CD8-positive, alpha-beta memory T cell (primary cell): ENCODE data around the gene ZFP91. TPM values are rescaled to one million over a fixed set of nuclear protein-coding genes. Genes with fewer than 3 reads are reported as not detected.

Source experiments
- CTCF ChIA-PET: fragments of 350-600 bp; sonication (Branson Sonifier 250); formaldehyde crosslinking; loops from one replicate; lab custom pipeline; 2021; ENCODE audit warnings: antibody characterized with exemption; lab: Charles Lee
- POLR2A ChIA-PET: fragments of 350-600 bp; sonication (Branson Sonifier 250); formaldehyde crosslinking; loops from one replicate; lab custom pipeline; 2021; ENCODE audit warnings: antibody characterized with exemption; lab: Charles Lee
- DNase-seq, 5 donors: peaks; one replicate each; pipeline versions ENCODE4 v3.0.0 to v3.0.0-alpha.2; 2020 to 2022; ENCODE audit warnings: mixed read lengths in 1 of 5
- H3K27ac ChIP-seq: one replicate; pipeline ENCODE4 v1.7.0; 2013; ENCODE audit warnings: low read depth, mild to moderate bottlenecking, low read length, moderate library complexity
- H3K27me3 ChIP-seq: 2 replicates; pipeline ENCODE4 v1.7.0; 2013; ENCODE audit warnings: low read length, mild to moderate bottlenecking; ENCODE audit not compliant: insufficient read depth, poor library complexity, severe bottlenecking
- H3K36me3 ChIP-seq: 2 replicates; pipeline ENCODE4 v1.7.0; 2013; ENCODE audit warnings: mild to moderate bottlenecking, low read length, moderate library complexity; ENCODE audit not compliant: insufficient read depth
- H3K4me1 ChIP-seq: 2 replicates; pipeline ENCODE4 v1.7.0; 2013; ENCODE audit warnings: mild to moderate bottlenecking, low read length, moderate library complexity; ENCODE audit not compliant: insufficient read depth
- H3K4me3 ChIP-seq: 2 replicates; pipeline ENCODE4 v1.7.0; 2013; ENCODE audit warnings: mild to moderate bottlenecking, low read length
- H3K9me3 ChIP-seq: 2 replicates; pipeline ENCODE4 v1.7.0; 2013; ENCODE audit warnings: mild to moderate bottlenecking, low read length
- H3K27ac Mint-ChIP-seq, 8 donors: one replicate each; pipeline ENCODE4 v1.8.0; 2020 to 2021; ENCODE audit warnings: mixed read lengths in 8 of 8, mild to moderate bottlenecking in 6 of 8, inconsistent platforms in 3 of 8, moderate library complexity in 3 of 8
- H3K27me3 Mint-ChIP-seq, 2 donors: one replicate each; pipeline ENCODE4 v1.8.0; 2020 to 2021; ENCODE audit warnings: mixed read lengths in 2 of 2, mild to moderate bottlenecking in 1 of 2, moderate library complexity in 1 of 2
- H3K36me3 Mint-ChIP-seq, 3 donors: one replicate each; pipeline ENCODE4 v1.8.0; 2020 to 2021; ENCODE audit warnings: mixed read lengths in 3 of 3, inconsistent platforms in 1 of 3, mild to moderate bottlenecking in 1 of 3
- H3K4me1 Mint-ChIP-seq, 3 donors: one replicate each; pipeline ENCODE4 v1.8.0; 2020 to 2021; ENCODE audit warnings: mixed read lengths in 3 of 3, inconsistent platforms in 1 of 3, mild to moderate bottlenecking in 1 of 3
- H3K4me3 Mint-ChIP-seq, 7 donors: one replicate each; pipeline ENCODE4 v1.8.0; 2020 to 2021; ENCODE audit warnings: mixed read lengths in 7 of 7, mild to moderate bottlenecking in 6 of 7, moderate library complexity in 4 of 7, inconsistent platforms in 2 of 7
- H3K9me3 Mint-ChIP-seq, 5 donors: one replicate each; pipeline ENCODE4 v1.8.0; 2020 to 2022; ENCODE audit warnings: mixed read lengths in 5 of 5, mild to moderate bottlenecking in 3 of 5, moderate library complexity in 2 of 5, inconsistent platforms in 1 of 5
- polyA plus RNA-seq: library from polyadenylated mRNA; unstranded; fragments of 300-500 nt; fragmentation: Illumina TruSeq; gene quantifications from one replicate; pipeline ENCODE4 v1.2.3, GENCODE V29; 2021
- total RNA-seq, 2 experiments: library from RNA; stranded (reverse); gene quantifications; one replicate each; pipeline ENCODE4 v1.2.3, GENCODE V29; 2021

ZFP91 gene
- total and polyA plus RNA-seq, 3 experiments from 2014 or later: 6.9 to 61.7 (median 61.0) TPM

DNA sequence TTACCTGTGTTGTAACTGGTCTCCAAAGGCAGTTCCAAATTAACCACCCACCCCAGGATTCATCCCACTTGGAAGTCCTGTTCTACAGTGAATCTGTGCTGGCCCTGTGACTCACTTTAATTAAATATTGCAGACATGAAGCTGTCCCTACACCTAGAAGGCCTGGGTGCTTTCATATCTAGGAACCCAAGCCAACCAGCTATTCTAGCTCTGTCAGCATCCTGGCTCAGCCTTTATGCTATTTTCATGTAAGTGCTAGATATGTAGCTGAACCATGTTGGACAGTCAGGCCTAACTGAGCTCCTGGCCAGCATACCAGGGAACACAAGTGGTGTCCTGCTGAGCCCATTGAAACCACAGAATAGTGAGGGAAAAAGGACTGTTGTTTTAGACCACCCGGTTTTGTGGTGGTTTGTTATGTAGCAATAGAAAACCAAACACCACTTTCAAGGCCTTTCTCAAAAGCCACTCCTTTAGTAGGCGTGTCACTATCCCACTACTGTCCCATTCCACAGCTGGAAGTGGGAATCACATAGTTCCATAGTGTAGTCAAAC is 73.9 kb downstream of the ZFP91 start:
- H3K9me3 Mint-ChIP-seq: no peaks in the 10 kb centered on the region
- H3K27ac Mint-ChIP-seq: no peak overlapping the region
- H3K27me3 Mint-ChIP-seq: peaks cover 3% of the 10 kb centered on the region in 2 donors
- Histone ChIP-seq H3K4me1 (no peaks in the 10 kb centered on the region), H3K4me3 (no peak overlapping the region), H3K9me3 (no peaks in the 10 kb centered on the region), H3K27me3 (no peaks in the 10 kb centered on the region), H3K27ac (no peak overlapping the region), H3K36me3 (no peaks in the 10 kb centered on the region)
- ChIA-PET POLR2A (no interaction called here), CTCF (interaction anchor here (0.8 to 2.3 kb wide), 6 partner anchors 10 to 506 kb away, joined by 3 to 6 read pairs (median 4); no protein-coding TSS in a partner anchor)
- H3K4me1 Mint-ChIP-seq: peaks cover 2 to 7% (median 5%) of the 10 kb centered on the region in 3 donors
- H3K4me3 Mint-ChIP-seq: no peak overlapping the region
- no peak for DNase-seq
- no peaks in the 10 kb centered on the region for H3K36me3 Mint-ChIP-seq

- H3K9me3 Mint-ChIP-seq: no peaks in the 10 kb centered on the region
- H3K27ac Mint-ChIP-seq: no peak overlapping the region
- H3K4me1 Mint-ChIP-seq: peaks cover 2 to 7% (median 5%) of the 10 kb centered on the region in 3 donors
- CTCF ChIA-PET: interaction anchor here (0.7 to 2.3 kb wide), 7 partner anchors 14 to 504 kb away, joined by 3 to 7 read pairs (median 5); no protein-coding TSS in a partner anchor
- H3K27me3 ChIP-seq: no peaks in the 10 kb centered on the region
- no peaks in the 10 kb centered on the region for H3K36me3 ChIP-seq
- H3K4me1 ChIP-seq: no peaks in the 10 kb centered on the region
- H3K27me3 Mint-ChIP-seq: peaks cover 3 to 4% of the 10 kb centered on the region in 2 donors
- no peak overlapping the region for H3K27ac ChIP-seq
- no peak overlapping the region for H3K4me3 ChIP-seq
- no peaks in the 10 kb centered on the region for H3K36me3 Mint-ChIP-seq
- no peaks in the 10 kb centered on the region for H3K9me3 ChIP-seq
- POLR2A ChIA-PET: no interaction called here
- DNase-seq: peak; percentile 55 to 78 (median 58)
- no peak overlapping the region for H3K4me3 Mint-ChIP-seq
Observed at GRCh38 chr11:58654079-58654907, 75.4 kb downstream of the ZFP91 start.

- H3K27ac Mint-ChIP-seq: no peak overlapping the region
- Histone ChIP-seq H3K4me3 (no peak overlapping the region), H3K36me3 (no peaks in the 10 kb centered on the region), H3K27me3 (no peaks in the 10 kb centered on the region), H3K9me3 (no peaks in the 10 kb centered on the region), H3K4me1 (no peaks in the 10 kb centered on the region), H3K27ac (no peak overlapping the region)
- H3K4me1 Mint-ChIP-seq: peaks cover 2 to 7% (median 5%) of the 10 kb centered on the region in 3 donors
- CTCF ChIA-PET: interaction anchor here (1.1 to 2.3 kb wide), 6 partner anchors 22 to 503 kb away, joined by 3 to 7 read pairs (median 6); no protein-coding TSS in a partner anchor
- H3K36me3 Mint-ChIP-seq: no peaks in the 10 kb centered on the region
- no peak for DNase-seq
- no peak overlapping the region for H3K4me3 Mint-ChIP-seq
- peaks cover 3 to 4% of the 10 kb centered on the region in 2 donors for H3K27me3 Mint-ChIP-seq
- POLR2A ChIA-PET: no interaction called here
- H3K9me3 Mint-ChIP-seq: no peaks in the 10 kb centered on the region
Observed at GRCh38 chr11:58654908-58655296, 76.0 kb downstream of the ZFP91 start.

DNA sequence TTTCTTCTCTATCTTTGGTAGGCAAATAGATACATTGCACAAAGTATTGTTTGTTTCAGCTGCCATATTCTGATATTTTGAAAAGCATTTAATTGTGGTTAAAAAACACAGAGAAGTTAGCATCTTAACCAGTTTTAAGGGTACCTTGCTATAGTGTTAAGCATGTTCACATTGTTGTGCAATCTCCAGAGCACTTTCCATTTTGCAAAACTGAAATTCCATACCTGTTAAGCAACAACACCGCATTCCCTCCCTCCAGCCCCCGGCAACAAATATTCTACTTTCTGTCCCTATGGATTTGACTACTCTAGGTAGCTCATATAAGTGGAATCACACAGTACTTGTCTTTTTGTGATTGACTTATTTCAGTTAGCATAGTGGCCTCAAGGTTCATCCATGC is 77.5 kb downstream of the ZFP91 start:
- POLR2A ChIA-PET: no interaction called here
- CTCF ChIA-PET: interaction anchor here (1.2 to 2.3 kb wide), 2 partner anchors 30 to 132 kb away, joined by 3 to 7 read pairs; no protein-coding TSS in a partner anchor

GRCh38 chr11:58658623-58659022 is 79.8 kb downstream of the ZFP91 start:
- ChIA-PET POLR2A (no interaction called here), CTCF (interaction anchor here (1.0 to 1.4 kb wide), 2 partner anchors 18 to 499 kb away, joined by 3 to 4 read pairs; no protein-coding TSS in a partner anchor)
- H3K27me3 Mint-ChIP-seq: peaks cover 8 to 16% of the 10 kb centered on the region in 2 donors
- no peaks in the 10 kb centered on the region for H3K9me3 Mint-ChIP-seq
- Histone ChIP-seq H3K27ac (no peak overlapping the region), H3K4me1 (no peaks in the 10 kb centered on the region), H3K9me3 (no peaks in the 10 kb centered on the region), H3K4me3 (no peak overlapping the region), H3K27me3 (no peaks in the 10 kb centered on the region), H3K36me3 (no peaks in the 10 kb centered on the region)
- H3K27ac Mint-ChIP-seq: no peak overlapping the region
- H3K4me3 Mint-ChIP-seq: no peak overlapping the region
- no peak for DNase-seq
- H3K4me1 Mint-ChIP-seq: peaks cover 2 to 7% (median 5%) of the 10 kb centered on the region in 3 donors
- no peaks in the 10 kb centered on the region for H3K36me3 Mint-ChIP-seq

More for the DNA sequence above, 77.5 kb downstream of the ZFP91 start:
- Mint-ChIP-seq H3K4me1 (peaks cover 2 to 7% (median 5%) of the 10 kb centered on the region in 3 donors), H3K27ac (no peak overlapping the region), H3K9me3 (no peaks in the 10 kb centered on the region), H3K27me3 (peaks cover 4 to 8% of the 10 kb centered on the region in 2 donors), H3K36me3 (no peaks in the 10 kb centered on the region), H3K4me3 (no peak overlapping the region)
- Histone ChIP-seq H3K27me3 (no peaks in the 10 kb centered on the region), H3K27ac (no peak overlapping the region), H3K36me3 (no peaks in the 10 kb centered on the region), H3K4me3 (no peak overlapping the region), H3K9me3 (no peaks in the 10 kb centered on the region), H3K4me1 (no peaks in the 10 kb centered on the region)
- DNase-seq: no peak

- H3K4me3 ChIP-seq: no peak overlapping the region
- no peaks in the 10 kb centered on the region for H3K36me3 ChIP-seq
- H3K4me3 Mint-ChIP-seq: no peak overlapping the region
- no peak for DNase-seq
- H3K9me3 Mint-ChIP-seq: no peaks in the 10 kb centered on the region
- H3K4me1 Mint-ChIP-seq: peaks cover 0 to under 1% (median under 1%) of the 10 kb centered on the region in 3 donors
- H3K4me1 ChIP-seq: no peaks in the 10 kb centered on the region
- ChIA-PET CTCF (no interaction called here), POLR2A (no interaction called here)
- H3K27ac ChIP-seq: no peak overlapping the region
- no peaks in the 10 kb centered on the region for H3K27me3 ChIP-seq
- no peak overlapping the region for H3K27ac Mint-ChIP-seq
- H3K27me3 Mint-ChIP-seq: peaks cover 9 to 24% of the 10 kb centered on the region in 2 donors
- H3K36me3 Mint-ChIP-seq: no peaks in the 10 kb centered on the region
- no peaks in the 10 kb centered on the region for H3K9me3 ChIP-seq
Observed at GRCh38 chr11:58659404-58659803, 80.5 kb downstream of the ZFP91 start.

DNA sequence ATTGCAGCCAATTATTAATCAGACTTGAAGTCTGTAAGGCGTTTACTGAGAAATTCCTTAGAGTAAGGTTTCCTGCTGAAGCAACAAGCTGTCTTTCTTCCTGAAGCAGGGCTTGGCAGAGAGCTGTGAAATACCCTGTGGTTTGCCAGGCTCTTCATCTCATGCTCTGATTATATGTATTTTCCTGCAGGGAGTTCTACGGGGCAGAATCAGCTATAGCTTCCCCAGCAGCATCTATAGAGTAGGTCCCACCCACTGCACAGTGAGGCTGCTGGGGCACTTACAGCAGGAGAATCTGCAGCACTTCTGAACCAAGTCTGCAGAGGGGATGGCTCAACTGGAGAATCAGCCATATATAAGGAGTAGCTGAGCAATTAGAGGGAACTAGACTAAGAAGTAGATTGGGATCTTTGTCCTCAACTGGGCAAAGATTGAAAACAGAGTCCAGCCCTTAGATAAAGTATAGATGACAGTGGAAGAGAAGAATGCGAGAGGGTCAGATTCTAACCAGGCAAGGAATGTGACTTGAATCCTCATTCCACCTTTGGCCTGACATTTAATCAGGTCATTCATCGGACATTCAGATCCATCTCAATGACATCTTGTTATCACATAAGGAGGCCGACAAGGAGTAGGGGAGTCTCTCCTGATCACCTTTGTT is 81.2 kb downstream of the ZFP91 start:
- Mint-ChIP-seq H3K4me1 (no peaks in the 10 kb centered on the region), H3K27me3 (peaks cover 12 to 26% of the 10 kb centered on the region in 2 donors), H3K27ac (no peak overlapping the region), H3K4me3 (no peak overlapping the region), H3K9me3 (no peaks in the 10 kb centered on the region), H3K36me3 (no peaks in the 10 kb centered on the region)
- no peak overlapping the region for H3K27ac ChIP-seq
- no peaks in the 10 kb centered on the region for H3K4me1 ChIP-seq
- ChIA-PET POLR2A (no interaction called here), CTCF (no interaction called here)
- DNase-seq: no peak
- H3K4me3 ChIP-seq: no peak overlapping the region
- H3K27me3 ChIP-seq: no peaks in the 10 kb centered on the region
- no peaks in the 10 kb centered on the region for H3K36me3 ChIP-seq
- no peaks in the 10 kb centered on the region for H3K9me3 ChIP-seq
